Activated CD4-positive, alpha-beta T cell treated with anti-CD3 and anti-CD28 coated beads, Interleukin-2, amount 10 ng/mL, durations not matched to agents 7 days and 5 days (primary cell): ENCODE results near the gene TMEM184A. TPM values are rescaled to one million over a fixed set of nuclear protein-coding genes. Genes with fewer than 3 reads are reported as not detected.

Source experiments
- CTCF ChIA-PET: fragments of 350-600 bp; sonication (Branson Sonifier 250); formaldehyde crosslinking; loops from one replicate; lab custom pipeline; 2021; ENCODE audit warnings: antibody characterized with exemption; lab: Charles Lee
- POLR2A ChIA-PET: fragments of 350-600 bp; sonication (Branson Sonifier 250); formaldehyde crosslinking; loops from one replicate; lab custom pipeline; 2021; ENCODE audit warnings: antibody characterized with exemption; lab: Charles Lee
- DNase-seq: peaks from one replicate; pipeline ENCODE4 v3.0.0-alpha.2; 2020
- H3K27ac Mint-ChIP-seq: one replicate; pipeline ENCODE4 v1.8.0; 2021; ENCODE audit warnings: mild to moderate bottlenecking, moderate library complexity, mixed read lengths
- H3K27me3 Mint-ChIP-seq: one replicate; pipeline ENCODE4 v1.8.0; 2021; ENCODE audit warnings: mixed read lengths
- H3K36me3 Mint-ChIP-seq: one replicate; pipeline ENCODE4 v1.8.0; 2021; ENCODE audit warnings: low read depth, mixed read lengths
- H3K4me1 Mint-ChIP-seq: one replicate; pipeline ENCODE4 v1.8.0; 2021; ENCODE audit warnings: mixed read lengths
- H3K4me3 Mint-ChIP-seq: one replicate; pipeline ENCODE4 v1.8.0; 2021; ENCODE audit warnings: mild to moderate bottlenecking, moderate library complexity, mixed read lengths
- H3K9me3 Mint-ChIP-seq: one replicate; pipeline ENCODE4 v1.8.0; 2021; ENCODE audit warnings: mixed read lengths
- total RNA-seq, 2 experiments: library from RNA; stranded (reverse); gene quantifications; one replicate each; pipeline ENCODE4 v1.2.3, GENCODE V29; 2021

Gene TMEM184A
- not detected for total RNA-seq

DNA sequence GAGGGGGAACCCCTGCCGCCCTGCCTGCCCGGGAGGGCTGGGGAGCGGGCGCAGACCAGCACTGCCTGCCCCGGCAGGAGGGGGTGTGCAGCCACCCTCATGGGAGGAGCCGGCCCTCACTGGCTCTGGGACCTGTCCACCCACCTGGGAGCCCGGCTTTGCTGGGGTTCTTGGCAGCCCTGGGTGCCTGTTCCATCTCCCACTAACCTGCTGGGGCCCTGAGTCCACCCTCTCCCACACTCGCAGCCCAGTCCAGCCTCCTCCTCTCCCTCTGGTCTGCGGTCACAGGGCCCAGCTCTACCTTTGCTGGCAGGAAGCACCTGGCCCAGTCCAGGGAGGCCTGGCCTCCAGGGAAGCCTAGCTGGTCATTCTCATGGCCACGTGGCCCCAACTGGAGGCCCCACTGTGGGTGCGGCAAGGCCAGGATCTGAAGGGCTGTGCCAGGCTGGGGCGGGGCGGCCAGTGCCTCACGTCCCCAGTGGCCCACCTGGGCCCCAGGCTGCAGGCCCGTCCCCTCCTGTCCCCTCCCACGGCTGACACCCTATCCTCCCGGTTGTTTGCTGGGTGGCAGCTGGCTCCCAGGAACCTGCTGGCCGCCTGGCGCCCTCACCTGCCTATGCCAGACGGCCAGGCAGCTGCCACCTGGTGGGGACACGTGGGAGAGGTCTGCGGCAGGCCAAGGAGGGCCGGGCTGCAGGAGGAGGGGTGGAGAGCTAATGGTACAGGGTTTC is at the start of gene TMEM184A:
TSS of gene TMEM184A (minus strand) at position 393 of the 731 bp plus-strand sequence. CDS start 721 bp downstream, outside the sequence.
- no peak within 1 kb of the TSS for H3K27ac Mint-ChIP-seq
- no peaks in the 10 kb centered on the region for H3K27me3 Mint-ChIP-seq
- H3K36me3 Mint-ChIP-seq = no peaks in the 10 kb centered on the region
- ChIA-PET POLR2A (no interaction called here), CTCF (interaction anchor here (1.0 to 2.8 kb wide), 3 partner anchors 13 to 51 kb away, joined by 3 to 12 read pairs (median 4); partner anchors contain the start of gene INTS1)
- H3K4me3 Mint-ChIP-seq = no peak within 1 kb of the TSS
- peaks cover 3% of the 10 kb centered on the region for H3K4me1 Mint-ChIP-seq
- no peaks in the 10 kb centered on the region for H3K9me3 Mint-ChIP-seq
- peak; percentile 57 for DNase-seq

GRCh38 chr7:1604383-1604782 is 48.4 kb upstream of the TMEM184A start:
- H3K27ac Mint-ChIP-seq = no peak overlapping the region
- ChIA-PET POLR2A (no interaction called here), CTCF (no interaction called here)
- DNase-seq = no peak
- H3K9me3 Mint-ChIP-seq = no peaks in the 10 kb centered on the region
- no peaks in the 10 kb centered on the region for H3K36me3 Mint-ChIP-seq
- peaks cover 6% of the 10 kb centered on the region for H3K27me3 Mint-ChIP-seq
- no peaks in the 10 kb centered on the region for H3K4me1 Mint-ChIP-seq
- no peak overlapping the region for H3K4me3 Mint-ChIP-seq

GRCh38 chr7:1603346-1604225 is 47.6 kb upstream of the TMEM184A start:
- no peak for DNase-seq
- no peaks in the 10 kb centered on the region for H3K4me1 Mint-ChIP-seq
- no peaks in the 10 kb centered on the region for H3K36me3 Mint-ChIP-seq
- peaks cover 6% of the 10 kb centered on the region for H3K27me3 Mint-ChIP-seq
- CTCF ChIA-PET = no interaction called here
- POLR2A ChIA-PET = no interaction called here
- no peak overlapping the region for H3K27ac Mint-ChIP-seq
- H3K9me3 Mint-ChIP-seq = no peaks in the 10 kb centered on the region
- no peak overlapping the region for H3K4me3 Mint-ChIP-seq

DNA sequence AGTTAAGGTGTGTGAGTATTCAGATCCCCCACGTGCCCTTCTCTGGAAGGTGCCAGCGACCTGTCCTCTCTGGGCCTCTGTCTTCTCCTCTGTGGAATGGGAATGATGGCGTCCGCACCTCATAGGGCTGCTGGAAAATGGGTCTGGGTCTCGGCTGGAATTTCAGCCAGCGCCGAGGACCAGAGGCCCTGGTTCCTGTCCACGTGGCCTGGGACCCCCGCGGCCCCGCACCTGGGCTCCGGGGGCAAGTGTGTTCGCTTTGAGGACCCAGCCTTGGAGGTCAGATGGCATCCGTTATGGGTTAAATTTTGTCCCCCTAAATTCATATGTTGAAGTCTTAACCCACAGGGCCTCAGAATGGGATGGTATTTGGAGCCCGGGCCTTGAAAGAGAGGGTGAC is 46.4 kb upstream of the TMEM184A start:
- CTCF ChIA-PET = no interaction called here
- POLR2A ChIA-PET = no interaction called here
- Mint-ChIP-seq H3K9me3 (no peaks in the 10 kb centered on the region), H3K27me3 (peaks cover 6% of the 10 kb centered on the region), H3K4me3 (no peak overlapping the region), H3K4me1 (no peaks in the 10 kb centered on the region), H3K36me3 (no peaks in the 10 kb centered on the region), H3K27ac (no peak overlapping the region)
- no peak for DNase-seq

GRCh38 chr7:1601956-1602355 is 46.0 kb upstream of the TMEM184A start:
- DNase-seq = no peak
- no peaks in the 10 kb centered on the region for H3K4me1 Mint-ChIP-seq

GRCh38 chr7:1599640-1600395 is 43.8 kb upstream of the TMEM184A start:
- H3K4me3 Mint-ChIP-seq = no peak overlapping the region
- no peak overlapping the region for H3K27ac Mint-ChIP-seq
- no peaks in the 10 kb centered on the region for H3K27me3 Mint-ChIP-seq
- H3K36me3 Mint-ChIP-seq = no peaks in the 10 kb centered on the region
- H3K9me3 Mint-ChIP-seq = no peaks in the 10 kb centered on the region
- no peak for DNase-seq
- ChIA-PET POLR2A (no interaction called here), CTCF (no interaction called here)
- no peaks in the 10 kb centered on the region for H3K4me1 Mint-ChIP-seq

More at GRCh38 chr7:1601956-1602355, 46.0 kb upstream of the TMEM184A start:
- Mint-ChIP-seq H3K27ac (no peak overlapping the region), H3K9me3 (no peaks in the 10 kb centered on the region), H3K36me3 (no peaks in the 10 kb centered on the region), H3K4me3 (no peak overlapping the region), H3K27me3 (peaks cover 6% of the 10 kb centered on the region)
- ChIA-PET POLR2A (no interaction called here), CTCF (no interaction called here)

DNA sequence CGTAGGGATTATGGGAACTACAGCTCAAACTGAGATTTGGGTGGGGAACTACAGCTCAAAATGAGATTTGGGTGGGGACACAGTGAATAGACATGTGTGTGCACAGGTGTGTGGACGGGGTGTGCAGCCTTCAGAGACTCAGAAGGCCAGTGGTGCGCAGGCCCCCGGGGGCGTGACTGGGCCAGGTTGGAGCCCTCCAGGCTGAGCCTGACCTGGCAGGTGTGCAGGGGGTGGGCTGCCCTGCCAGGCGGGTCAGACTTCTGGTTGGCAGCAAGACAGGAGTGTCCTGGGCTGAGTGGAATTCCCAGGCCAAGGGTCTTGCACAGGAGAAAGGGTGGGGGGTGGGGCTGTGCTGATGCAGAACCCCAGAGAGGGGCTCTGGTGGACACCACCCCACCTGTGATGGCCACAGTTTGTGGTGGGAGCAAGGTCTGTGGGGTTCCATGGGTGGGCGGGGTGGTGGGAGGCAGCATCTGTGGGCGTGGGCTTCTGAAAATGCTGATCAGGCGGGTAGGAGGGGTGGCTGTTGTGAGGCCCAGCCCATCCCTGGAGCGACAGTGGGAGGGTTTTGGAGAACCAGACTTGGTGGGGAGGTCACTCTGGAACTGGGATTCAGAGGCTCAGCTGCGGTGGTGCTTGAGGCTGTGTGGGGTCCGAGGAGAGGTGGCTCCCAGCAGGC is 43.1 kb upstream of the TMEM184A start:
- no peaks in the 10 kb centered on the region for H3K4me1 Mint-ChIP-seq
- H3K27me3 Mint-ChIP-seq = no peaks in the 10 kb centered on the region
- no peaks in the 10 kb centered on the region for H3K36me3 Mint-ChIP-seq
- no peak for DNase-seq
- H3K9me3 Mint-ChIP-seq = no peaks in the 10 kb centered on the region
- no peak overlapping the region for H3K27ac Mint-ChIP-seq
- ChIA-PET POLR2A (no interaction called here), CTCF (no interaction called here)
- no peak overlapping the region for H3K4me3 Mint-ChIP-seq

DNA sequence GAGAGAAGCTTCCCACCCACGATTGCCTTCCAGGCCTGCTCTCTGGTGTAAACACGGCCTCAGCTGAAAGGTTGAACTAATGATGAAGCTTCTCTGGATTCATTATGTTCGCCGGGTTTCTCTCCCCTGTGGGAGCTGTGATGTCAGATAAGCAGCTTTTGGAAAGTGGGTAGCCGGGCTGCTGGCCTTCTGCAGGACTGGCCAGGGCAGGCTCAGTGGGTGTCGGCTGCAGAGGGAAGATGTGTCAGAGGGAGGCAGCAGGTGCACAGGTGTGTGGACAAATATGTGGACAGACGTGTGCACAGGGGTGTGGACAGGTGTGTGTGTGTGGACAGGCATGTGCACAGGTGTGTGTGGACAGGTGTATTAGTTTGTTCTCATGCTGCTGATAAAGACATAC is 42.3 kb upstream of the TMEM184A start:
- Mint-ChIP-seq H3K4me1 (no peaks in the 10 kb centered on the region), H3K36me3 (no peaks in the 10 kb centered on the region), H3K9me3 (no peaks in the 10 kb centered on the region), H3K4me3 (no peak overlapping the region), H3K27ac (no peak overlapping the region), H3K27me3 (peaks cover under 1% of the 10 kb centered on the region)
- ChIA-PET CTCF (no interaction called here), POLR2A (no interaction called here)
- DNase-seq = no peak

DNA sequence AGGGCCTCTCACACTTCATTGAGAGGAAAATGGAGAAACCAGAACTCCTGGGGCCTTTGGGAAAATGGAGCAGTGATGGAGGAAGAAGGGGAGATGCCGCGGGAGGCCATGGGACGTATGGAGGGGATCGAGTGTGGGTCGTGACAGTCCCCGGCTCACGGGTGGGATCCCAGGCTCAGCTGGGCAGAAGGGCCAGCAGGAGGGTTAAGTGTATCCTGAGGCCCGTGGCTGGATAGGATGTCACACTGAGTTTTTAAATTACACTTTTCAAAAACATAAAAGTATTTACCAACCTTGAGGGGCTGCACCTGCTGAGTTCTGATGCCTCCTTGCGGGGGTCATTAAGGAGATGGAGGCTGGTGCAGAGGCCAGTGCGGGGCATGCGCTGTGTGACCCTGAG is 41.8 kb upstream of the TMEM184A start:
- Mint-ChIP-seq H3K4me1 (peaks cover under 1% of the 10 kb centered on the region), H3K9me3 (no peaks in the 10 kb centered on the region), H3K27ac (no peak overlapping the region), H3K36me3 (no peaks in the 10 kb centered on the region), H3K27me3 (peaks cover 3% of the 10 kb centered on the region), H3K4me3 (no peak overlapping the region)
- DNase-seq = no peak
- POLR2A ChIA-PET = no interaction called here
- CTCF ChIA-PET = no interaction called here

GRCh38 chr7:1597066-1597760 is 41.2 kb upstream of the TMEM184A start:
- Mint-ChIP-seq H3K36me3 (no peaks in the 10 kb centered on the region), H3K27ac (no peak overlapping the region), H3K4me1 (peaks cover 6% of the 10 kb centered on the region), H3K4me3 (no peak overlapping the region), H3K27me3 (peaks cover 9% of the 10 kb centered on the region), H3K9me3 (no peaks in the 10 kb centered on the region)
- no peak for DNase-seq
- POLR2A ChIA-PET = no interaction called here
- CTCF ChIA-PET = interaction anchor here (1.3 kb wide), 1 partner anchor 13 kb away, joined by 3 read pairs; no protein-coding TSS in a partner anchor

DNA sequence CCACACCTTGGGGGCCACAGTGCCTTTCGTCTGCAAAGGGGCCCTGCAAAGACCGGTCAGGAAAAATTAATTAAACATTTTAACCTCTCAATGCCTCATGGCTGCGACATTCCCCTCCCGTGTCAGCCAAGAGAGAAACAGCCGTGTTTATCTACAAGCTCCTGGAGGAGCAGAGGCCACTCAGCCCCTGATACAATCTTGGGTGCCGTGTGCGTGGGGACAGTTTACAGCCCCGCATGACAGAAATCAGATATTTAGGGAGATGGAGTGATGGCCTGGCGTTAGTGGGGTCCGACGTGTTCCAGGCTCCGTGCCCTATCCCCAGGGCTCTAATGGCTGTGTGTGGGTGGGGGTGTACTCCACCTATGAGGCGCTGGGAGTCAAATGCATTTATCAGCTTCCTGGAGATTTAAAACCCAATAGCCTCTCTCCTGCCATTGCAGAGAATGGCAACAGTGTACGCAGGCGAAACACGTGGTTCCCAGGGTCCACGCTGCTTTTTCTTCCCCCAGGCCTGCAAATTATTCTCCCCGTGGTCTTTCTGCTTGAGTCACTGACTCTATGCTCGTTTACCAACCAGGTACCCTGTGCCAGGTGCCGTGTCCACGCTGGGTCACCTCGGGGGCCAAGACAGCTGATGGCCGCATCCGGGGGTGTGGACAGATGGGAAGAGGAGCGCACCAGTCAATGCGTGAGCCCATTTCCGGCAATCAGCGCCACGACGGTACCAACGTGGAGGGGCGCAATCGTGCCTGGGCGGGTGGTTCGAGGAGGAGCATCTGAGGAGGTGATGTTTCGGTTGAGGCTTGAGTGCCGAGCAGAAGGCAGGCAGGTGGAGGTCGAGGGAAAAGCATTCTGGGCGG is 40.4 kb upstream of the TMEM184A start:
- ChIA-PET POLR2A (no interaction called here), CTCF (interaction anchor here (1.3 kb wide), 1 partner anchor 14 kb away, joined by 3 read pairs; no protein-coding TSS in a partner anchor)
- no peaks in the 10 kb centered on the region for H3K36me3 Mint-ChIP-seq
- no peak overlapping the region for H3K27ac Mint-ChIP-seq
- DNase-seq = no peak
- H3K9me3 Mint-ChIP-seq = no peaks in the 10 kb centered on the region
- H3K4me1 Mint-ChIP-seq = peaks cover 13% of the 10 kb centered on the region
- peaks cover 15% of the 10 kb centered on the region for H3K27me3 Mint-ChIP-seq
- no peak overlapping the region for H3K4me3 Mint-ChIP-seq
